Ecto neural progenitor cell (in vitro differentiated cells): ENCODE results near the gene CDX1.

Experiments used
- DNase-seq: peaks from one replicate; pipeline ENCODE4 v3.0.0-alpha.2; 2018; ENCODE audit warnings: low spot score

CDX1 gene

DNA sequence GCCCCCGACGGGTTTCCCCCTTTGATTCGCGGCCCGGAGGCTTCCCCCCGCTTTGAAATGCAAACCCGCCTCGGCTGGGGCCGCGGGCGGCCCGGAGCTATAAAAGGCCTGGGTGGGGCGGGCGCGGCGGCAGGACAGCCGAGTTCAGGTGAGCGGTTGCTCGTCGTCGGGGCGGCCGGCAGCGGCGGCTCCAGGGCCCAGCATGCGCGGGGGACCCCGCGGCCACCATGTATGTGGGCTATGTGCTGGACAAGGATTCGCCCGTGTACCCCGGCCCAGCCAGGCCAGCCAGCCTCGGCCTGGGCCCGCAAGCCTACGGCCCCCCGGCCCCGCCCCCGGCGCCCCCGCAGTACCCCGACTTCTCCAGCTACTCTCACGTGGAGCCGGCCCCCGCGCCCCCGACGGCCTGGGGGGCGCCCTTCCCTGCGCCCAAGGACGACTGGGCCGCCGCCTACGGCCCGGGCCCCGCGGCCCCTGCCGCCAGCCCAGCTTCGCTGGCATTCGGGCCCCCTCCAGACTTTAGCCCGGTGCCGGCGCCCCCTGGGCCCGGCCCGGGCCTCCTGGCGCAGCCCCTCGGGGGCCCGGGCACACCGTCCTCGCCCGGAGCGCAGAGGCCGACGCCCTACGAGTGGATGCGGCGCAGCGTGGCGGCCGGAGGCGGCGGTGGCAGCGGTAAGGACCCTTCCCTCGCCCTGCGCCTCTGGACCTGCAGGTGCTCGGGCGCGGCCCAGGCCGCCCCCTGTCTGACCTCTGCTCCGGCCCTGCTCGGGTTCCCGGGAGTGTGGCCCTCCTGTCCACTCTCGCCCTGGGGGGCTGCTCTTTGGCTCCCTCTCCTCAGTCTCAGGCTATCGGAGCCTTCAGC lies at the start of gene CDX1:
Gene CDX1 (plus strand): TSS at position 129 of the 862 bp plus-strand sequence. CDS start 99 bp downstream, at position 228.
- peak; percentile 68 for DNase-seq

DNA sequence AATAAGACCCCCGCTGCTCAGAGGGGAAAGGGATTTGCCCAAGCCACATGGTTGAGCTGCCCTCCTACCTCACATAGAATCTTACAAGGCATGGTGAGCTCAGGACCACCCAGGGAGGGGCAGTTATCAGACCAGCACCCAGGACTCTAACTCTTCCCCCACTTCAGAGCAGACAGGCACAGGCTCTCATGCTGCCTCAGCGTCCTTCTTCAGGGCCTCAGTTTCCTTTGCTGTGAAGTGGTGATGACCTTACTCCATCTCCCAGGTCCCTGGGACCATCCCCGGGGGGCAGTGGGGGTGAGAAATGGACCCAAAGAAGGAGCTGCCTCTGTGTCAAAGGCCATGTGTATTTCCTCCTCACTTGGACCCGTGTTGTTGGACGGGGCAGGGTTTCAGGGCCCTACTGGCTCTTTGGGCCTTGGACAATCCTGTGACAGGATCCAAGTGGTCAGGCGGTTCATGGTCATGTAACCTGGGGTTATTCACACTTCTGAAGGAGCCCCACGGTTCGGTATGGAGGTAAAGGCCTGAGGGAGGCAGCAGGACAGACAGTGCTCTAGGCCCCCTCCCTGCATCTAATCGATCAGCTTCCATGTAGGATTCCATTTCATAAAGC lies 48.5 kb upstream of the CDX1 start:
- DNase-seq: peak; percentile 41

DNA sequence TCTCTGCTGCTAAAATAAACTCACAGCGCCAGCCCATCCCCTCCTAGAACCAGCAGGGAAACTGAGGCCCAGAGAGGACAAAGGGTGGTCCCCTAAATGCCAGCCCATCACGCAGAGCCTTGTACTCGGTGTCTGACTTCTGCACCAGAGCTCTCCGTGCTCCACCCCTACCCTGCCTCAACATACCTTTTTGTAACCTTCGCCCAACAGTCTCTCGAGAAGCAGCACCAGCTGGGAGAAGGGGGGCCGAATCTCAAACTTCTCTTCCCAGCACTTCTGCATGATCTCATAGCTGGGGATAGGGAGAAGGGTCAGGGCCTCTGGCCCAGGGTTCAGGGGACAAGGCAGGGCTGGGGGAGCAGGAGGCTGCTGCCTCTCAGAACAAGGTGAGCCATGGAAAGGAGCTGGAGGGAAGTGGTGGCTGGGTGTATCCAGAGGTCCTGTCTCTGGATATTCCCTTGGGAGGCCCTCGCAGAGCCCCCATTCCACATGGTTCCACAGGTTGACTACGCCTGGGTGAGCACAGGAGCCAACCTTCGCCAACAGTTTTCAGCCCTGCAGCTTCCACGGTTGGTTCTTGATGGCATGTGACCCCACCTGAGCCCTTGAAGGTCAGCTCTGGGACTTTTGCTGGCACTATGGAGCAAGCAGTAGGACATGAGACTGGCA lies 47.9 kb upstream of the CDX1 start:
- peak; percentile 33 for DNase-seq

- no peak for DNase-seq
These were observed 47.0 kb upstream of the CDX1 start for GRCh38 chr5:150119421-150120061.

GRCh38 chr5:150120062-150120441 lies 46.5 kb upstream of the CDX1 start:
- DNase-seq: peak; percentile 39

DNA sequence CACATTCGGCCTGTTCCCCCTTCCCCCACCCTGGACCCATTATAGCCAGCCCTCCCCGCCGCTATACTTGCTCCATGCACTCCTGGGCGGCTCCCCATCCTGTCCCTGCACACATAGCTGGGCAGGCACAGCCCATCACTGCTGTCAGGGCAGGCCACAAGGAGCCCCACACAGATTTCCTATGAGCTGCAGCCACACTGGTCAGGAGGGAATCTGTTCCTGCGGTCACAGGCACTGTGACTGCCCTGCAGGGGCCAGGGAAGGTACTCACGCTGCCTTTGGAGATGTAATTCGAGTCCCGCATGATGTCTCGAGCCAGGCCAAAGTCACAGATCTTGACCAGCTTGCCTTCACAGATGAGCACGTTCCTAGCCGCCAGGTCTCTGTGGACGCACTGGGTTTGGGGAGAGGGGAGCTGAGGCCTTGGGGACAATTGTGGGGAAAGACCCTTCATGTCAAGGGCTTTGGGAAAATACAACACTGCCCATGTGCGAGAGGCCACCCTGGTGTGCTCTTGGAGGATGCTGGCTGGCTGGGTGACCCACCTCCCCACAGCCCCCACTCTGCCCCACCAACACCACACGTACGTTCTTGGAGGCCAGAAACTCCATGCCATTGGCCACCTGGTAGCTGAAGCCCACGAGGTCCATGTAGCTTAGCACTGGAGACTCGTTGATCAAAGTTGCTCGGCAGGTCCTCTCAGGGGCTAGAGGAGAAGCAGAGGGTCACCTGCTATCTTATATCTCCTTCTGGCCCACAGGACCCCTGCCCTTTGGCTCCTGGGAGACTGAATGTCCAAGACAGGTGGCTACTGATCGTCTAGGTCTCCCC lies 45.7 kb upstream of the CDX1 start:
- DNase-seq: peak; percentile 50

GRCh38 chr5:150121448-150122157 lies 45.0 kb upstream of the CDX1 start:
- DNase-seq: peak; percentile 33

DNA sequence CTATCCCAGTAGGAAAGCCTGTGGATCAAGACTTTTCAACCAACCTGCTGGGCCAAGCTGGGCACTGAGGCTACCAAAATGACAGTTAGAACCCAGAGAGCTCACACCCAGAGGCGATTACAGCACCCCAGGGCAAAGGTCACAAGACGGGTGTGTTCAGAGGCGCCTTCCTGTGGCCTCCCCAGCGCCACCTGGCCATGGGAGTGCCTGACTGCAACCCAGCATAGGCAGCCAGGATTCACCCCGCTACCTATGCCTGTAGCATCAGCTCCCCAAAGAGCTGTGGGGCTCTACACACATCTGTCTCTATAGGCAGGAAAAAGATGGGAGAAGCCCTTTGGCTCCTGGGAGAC lies 44.4 kb upstream of the CDX1 start:
- no peak for DNase-seq

GRCh38 chr5:150122536-150123481 lies 43.8 kb upstream of the CDX1 start:
- no peak for DNase-seq

- DNase-seq: no peak
These were observed 43.0 kb upstream of the CDX1 start for GRCh38 chr5:150123542-150123941.

GRCh38 chr5:150124111-150124557 lies 42.4 kb upstream of the CDX1 start:
- DNase-seq: no peak

- no peak for DNase-seq
These were observed 42.0 kb upstream of the CDX1 start for GRCh38 chr5:150124596-150124995.

GRCh38 chr5:150125334-150125733 lies 41.2 kb upstream of the CDX1 start:
- DNase-seq: no peak

GRCh38 chr5:150126199-150126920 lies 40.2 kb upstream of the CDX1 start:
- no peak for DNase-seq

DNA sequence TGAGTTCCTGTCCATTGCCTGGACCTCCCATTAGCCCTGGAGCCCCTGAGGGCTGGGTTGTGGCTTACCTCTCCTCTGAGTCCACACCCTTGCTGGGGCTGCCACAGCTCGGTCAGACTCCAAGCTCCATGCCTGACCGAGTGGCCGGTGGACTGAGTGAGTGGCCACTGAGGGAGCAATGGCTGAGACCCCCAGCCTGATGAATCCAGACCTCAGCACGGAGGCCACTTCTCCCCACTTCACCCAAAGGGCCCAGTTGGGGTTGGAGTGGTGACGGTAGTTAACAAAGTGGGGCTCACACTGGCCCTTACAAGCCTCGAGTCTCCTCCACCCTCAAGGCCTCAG lies 39.7 kb upstream of the CDX1 start:
- DNase-seq: no peak

DNA sequence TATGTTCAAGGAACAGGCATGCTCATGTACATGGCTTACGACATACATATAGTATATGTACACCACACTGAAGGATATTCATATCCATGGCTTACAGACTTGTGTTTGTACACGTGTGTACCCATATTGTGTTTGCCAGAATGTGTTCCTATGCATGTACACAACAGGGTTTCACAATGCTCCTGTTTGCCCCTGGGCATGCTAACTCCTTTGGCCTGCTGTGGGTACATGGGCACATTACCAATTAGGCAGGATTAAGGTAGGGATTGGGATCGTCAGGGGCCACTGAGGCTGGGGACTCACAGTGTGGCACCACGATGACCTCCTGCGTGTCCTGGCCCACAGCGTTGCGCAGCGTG lies 37.1 kb upstream of the CDX1 start:
- no peak for DNase-seq

DNA sequence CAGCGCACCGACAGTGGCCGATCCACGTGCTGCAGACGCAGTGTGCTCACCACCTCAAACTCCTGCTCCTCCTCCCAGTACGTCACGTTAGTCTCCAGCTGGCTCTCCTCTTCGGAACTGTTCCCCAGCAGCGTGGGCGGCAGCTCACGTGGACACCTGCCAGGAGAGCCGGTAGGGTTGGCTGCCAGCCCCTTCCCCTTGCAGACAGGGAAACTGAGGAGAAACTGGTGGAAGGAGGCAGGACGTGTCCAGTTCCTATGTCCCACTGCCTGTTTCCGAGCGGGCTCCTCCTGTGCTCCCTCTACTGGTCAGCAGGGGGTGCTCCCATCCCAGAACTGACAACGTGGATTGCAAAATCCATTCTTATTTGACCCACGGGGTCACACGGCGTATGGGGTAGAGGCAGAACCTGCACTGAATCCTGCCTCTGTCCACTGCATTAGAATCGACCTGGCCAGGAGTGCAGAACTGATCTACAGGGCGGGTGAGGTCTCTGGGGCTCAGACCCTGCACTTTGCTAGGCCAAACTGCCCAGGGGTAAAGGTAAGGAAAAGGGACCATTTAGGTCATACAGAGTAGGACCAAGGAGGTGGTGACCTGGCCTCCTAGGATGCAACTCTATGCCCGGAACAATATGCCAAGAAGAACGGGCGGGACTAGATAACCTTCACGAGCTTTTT lies 36.6 kb upstream of the CDX1 start:
- peak; percentile 85 for DNase-seq

GRCh38 chr5:150130493-150130922 lies 36.1 kb upstream of the CDX1 start:
- no peak for DNase-seq

DNA sequence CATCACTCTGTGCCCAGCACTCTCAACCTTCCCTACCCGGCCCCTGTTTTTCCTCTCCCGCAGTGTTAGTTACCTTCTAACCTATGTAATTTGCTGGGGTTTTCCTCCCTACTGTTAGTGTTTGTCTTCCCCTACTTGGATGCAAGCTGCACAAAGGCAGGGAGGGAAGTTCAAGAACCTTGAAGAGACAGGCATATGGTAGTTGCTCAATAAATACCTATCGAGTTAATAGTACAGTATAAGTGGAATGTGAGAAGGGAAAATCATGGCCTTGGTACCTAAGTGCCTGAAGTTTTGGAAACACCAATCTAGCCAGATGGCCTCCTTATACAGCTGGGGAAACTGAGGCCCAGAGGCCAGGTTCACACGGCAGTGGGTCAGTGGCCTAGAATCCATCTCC lies 35.1 kb upstream of the CDX1 start:
- no peak for DNase-seq
